OCI-LY7 (cell line): ENCODE data around the gene ADAMTS2.

Experiments used
- EZH2phosphoT487 ChIP-seq: fragments of 200-600 bp; sonication (generic); IDR thresholded peaks from 2 replicates; pipeline ENCODE4 v1.6.1; 2018; ENCODE audit warnings: low read depth, borderline replicate concordance, mild to moderate bottlenecking, mixed run types, antibody characterized with exemption, low read length, moderate library complexity, mixed read lengths
- TF ChIP-seq, protein P1 (sequence below): fragments of 200-600 bp; sonication (generic); conservative IDR thresholded peaks from 2 replicates; pipeline ENCODE4 v1.5.1; 2014; ENCODE audit warnings: mild to moderate bottlenecking, antibody characterized with exemption, low read length, moderate library complexity, mixed read lengths

DNA sequence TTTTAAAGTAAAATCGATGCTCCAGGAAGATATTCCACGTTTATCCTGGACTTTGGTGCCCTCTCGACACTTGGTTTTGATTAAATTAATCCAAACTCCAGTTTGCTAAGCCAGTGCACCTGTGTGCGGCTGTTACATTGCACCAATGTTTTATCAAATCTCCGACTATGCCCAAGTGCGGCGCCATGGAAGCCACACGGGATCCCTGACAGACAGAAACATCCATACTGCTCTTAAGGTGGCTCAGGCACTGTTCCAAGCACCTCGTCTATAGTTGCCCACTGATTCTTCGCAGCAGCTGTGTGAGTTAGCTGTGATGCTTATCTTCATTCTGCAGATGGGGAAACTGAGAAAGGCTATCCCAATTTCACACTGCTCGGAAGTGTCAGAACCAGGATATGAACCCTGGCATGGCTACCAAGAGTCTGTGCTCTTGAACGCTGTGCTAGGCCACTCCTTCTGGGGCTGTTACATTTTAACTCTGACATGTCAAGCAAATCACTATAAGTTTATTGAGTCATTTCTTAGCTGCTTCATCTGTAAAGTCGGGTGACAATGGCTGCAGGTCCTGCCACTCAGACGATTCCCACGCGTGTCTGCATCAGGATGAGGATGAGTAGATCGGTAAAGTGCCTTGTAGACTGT lies 113.0 kb downstream of the ADAMTS2 start:
- TF ChIP-seq, protein P1, sequence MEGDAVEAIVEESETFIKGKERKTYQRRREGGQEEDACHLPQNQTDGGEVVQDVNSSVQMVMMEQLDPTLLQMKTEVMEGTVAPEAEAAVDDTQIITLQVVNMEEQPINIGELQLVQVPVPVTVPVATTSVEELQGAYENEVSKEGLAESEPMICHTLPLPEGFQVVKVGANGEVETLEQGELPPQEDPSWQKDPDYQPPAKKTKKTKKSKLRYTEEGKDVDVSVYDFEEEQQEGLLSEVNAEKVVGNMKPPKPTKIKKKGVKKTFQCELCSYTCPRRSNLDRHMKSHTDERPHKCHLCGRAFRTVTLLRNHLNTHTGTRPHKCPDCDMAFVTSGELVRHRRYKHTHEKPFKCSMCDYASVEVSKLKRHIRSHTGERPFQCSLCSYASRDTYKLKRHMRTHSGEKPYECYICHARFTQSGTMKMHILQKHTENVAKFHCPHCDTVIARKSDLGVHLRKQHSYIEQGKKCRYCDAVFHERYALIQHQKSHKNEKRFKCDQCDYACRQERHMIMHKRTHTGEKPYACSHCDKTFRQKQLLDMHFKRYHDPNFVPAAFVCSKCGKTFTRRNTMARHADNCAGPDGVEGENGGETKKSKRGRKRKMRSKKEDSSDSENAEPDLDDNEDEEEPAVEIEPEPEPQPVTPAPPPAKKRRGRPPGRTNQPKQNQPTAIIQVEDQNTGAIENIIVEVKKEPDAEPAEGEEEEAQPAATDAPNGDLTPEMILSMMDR: no peak
- no peak for TF ChIP-seq EZH2phosphoT487
